Activated T-cell treated with anti-CD3 and anti-CD28 coated beads, Interleukin-2, amount 50 U/mL, for 48 hours (primary cell): ENCODE results near the gene ELOVL7.

ENCODE experiments used
- DNase-seq, 2 experiments: peaks; one replicate each; pipeline ENCODE4 v3.0.0-alpha.2; 2020

Gene ELOVL7

GRCh38 chr5:60705144-60705543 lies 138.9 kb downstream of the ELOVL7 start:
- no peak for DNase-seq

GRCh38 chr5:60703944-60704343 lies 140.1 kb downstream of the ELOVL7 start:
- DNase-seq = no peak
